GM19438 (cell line): ENCODE measurements around the gene CCDC178.

Experiments
- ATAC-seq: cut with Tn5 transposase; IDR thresholded peaks from one replicate; pipeline ENCODE4 v1.9.1; 2021; ENCODE audit warnings: low read depth; ENCODE audit not compliant: unreplicated experiment

CCDC178 gene

GRCh38 chr18:32896776-32897547 lies 543.6 kb downstream of the CCDC178 start:
- ATAC-seq: no peak

- ATAC-seq: no peak
Measured at GRCh38 chr18:32893915-32894314, 546.6 kb downstream of the CCDC178 start.

- ATAC-seq: no peak
Measured at GRCh38 chr18:32891797-32892196, 548.7 kb downstream of the CCDC178 start.

- peak; percentile 68 for ATAC-seq
Measured at GRCh38 chr18:32891130-32891529, 549.4 kb downstream of the CCDC178 start.

- ATAC-seq: no peak
Measured at GRCh38 chr18:32889615-32890593, 550.6 kb downstream of the CCDC178 start.

- ATAC-seq: no peak
Measured at GRCh38 chr18:32888306-32888705, 552.2 kb downstream of the CCDC178 start.
